ENCODE measurements around the gene ZNF549.
"Not testable (repeated sequence)": the region's sequence is repeated elsewhere in the genome, so short reads cannot be mapped to it uniquely, and the experiment has no call there.

The ZNF549 gene

DNA sequence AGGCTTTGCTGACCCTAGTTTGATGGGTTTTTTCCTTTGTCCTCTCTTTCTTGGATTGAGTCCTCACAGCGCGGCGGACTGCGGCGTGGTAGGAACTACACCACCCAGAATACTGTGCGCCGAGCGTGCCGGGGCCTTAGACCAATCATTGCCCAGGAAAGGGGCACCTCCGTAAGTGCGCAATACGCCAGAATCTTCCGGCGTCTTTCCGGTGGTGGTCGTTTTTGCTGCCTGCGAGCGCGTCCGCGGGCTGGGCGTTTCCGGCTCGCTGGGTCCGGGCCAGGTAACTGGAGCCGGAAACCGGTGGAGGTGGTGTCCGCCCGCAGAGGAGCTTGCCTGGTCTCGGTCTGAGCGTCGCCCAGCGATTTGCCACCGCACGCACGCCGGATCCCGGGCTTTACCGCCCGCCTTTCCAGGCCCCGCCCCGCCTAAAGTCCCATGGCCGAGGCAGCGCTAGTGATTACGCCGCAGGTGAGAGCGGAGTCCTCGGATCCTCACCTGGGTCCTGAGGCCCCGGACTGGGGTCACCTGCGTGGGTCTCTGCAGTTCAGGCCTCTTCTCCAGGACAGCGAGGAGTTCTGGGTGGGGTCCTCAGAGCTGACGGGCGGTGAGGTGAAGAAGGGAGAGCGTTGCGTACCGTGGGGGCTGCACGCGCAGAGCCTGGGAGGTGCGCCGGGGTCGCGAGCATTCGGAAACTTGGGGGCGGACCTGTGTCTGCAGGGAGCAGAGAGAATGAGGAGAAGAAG lies at the start of gene ZNF549:
Gene ZNF549, plus strand, starts transcription at position 221 of the 746 bp plus-strand sequence. Its CDS starts 218 bp downstream, at position 439.
- peak; percentile 85 to 90 (median 89) for DNase-seq

DNA sequence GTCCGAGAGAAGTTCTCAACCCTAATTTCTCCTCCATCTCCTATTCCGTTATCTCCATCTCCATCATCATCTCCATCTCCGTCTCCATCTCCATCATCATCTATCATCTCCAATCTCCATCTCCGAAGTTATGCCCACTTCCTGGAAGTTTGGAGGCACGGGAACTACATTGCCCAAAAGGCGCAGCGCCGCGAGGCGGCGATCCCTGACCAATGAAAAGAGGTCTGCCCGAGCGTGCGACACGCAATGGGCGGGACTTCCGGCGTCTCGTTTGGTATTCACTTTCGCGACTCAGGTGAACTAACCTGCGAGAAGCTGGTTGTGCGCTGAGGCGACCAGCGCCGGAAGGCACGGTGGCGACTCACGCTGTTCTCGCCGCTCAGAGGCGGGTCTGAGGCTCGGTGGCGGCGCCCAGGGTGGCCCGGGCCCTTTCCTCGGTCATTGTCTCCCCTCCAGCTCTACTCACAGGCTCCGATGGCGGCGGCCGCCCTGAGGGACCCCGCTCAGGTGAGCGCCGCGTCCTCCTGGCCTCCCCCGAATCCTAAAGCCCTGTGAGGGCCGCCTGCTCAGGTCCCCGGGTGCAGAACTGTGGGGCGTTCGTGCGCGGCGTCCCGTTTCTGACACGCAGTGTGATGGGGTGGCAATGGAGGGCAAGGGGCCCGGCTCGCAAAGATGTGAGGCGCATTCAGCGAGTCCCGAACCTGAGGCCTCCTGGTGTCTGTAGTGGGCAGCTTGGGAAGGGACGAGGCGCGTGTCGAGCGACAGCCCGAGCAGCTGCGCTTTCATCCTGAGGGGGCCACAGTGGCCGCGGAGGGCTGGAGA lies 39.5 kb upstream of the ZNF549 start, which contains the start of gene ZNF419:
Gene ZNF419, plus strand, starts transcription at position 274 of the 822 bp plus-strand sequence. Its CDS starts 201 bp downstream, at position 475.
- DNase-seq: peak; percentile 84 to 94 (median 91)

DNA sequence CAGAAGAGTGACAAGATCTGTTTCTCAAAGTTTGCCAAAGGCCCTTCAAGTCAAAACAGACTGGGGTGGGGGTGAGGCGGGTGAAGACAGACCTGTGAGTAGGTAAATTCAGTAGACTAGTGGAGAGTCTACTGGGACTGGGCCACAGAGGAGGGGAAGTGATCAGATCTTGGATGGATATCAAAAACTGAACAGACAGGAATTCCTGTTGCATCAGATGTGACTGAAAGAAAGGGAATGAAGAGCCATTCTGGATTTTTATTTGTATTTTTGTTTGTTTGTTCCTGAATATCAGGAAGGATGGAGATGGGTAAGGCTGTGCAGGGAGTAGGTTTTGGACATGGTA lies 38.9 kb upstream of the ZNF549 start:
- not testable (repeated sequence) for DNase-seq

DNA sequence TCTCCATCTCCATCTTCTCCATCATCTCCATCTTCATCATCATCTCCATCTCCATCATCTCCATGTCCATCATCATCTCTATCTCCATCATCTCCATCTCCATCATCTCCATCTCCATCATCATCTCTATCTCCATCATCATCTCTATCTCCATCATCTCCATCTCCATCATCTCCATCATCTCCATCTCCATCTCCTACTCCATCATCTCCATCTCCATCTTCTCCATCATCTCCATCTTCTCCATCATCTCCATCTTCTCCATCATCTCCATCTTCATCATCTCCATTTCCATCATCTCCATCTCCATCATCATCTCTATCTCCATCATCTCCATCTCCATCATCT lies 27.9 kb upstream of the ZNF549 start:
- not testable (repeated sequence) for DNase-seq

DNA sequence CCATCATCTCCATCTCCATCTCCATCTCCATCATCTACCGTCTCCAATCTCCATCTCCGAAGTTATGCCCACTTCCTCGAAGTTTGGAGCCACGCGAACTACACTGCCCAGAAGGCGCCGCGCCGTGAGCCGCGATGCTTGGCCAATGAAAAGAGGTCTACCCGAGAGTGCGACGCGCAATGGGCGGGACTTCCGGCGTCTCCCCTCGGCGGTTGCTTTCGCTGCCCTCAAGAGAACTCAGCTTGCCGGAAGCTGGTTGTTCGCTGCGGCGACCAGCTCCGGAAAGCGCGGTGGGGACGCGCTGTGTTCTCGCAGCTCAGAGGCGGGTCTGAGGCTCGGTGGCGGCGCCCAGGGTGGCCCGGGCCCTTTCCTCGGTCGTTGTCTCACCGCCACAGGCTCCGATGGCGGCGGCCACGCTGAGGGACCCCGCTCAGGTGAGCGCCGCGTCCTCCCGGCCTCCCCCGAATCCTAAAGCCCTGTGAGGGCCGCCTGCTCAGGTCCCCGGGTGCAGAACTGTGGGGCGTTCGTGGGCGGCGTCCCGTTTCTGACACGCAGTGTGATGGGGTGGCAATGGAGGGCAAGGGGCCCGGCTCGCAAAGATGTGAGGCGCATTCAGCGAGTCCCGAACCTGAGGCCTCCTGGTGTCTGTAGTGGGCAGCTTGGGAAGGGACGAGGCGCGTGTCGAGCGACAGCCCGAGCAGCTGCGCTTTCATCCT lies 27.3 kb upstream of the ZNF549 start, which contains the start of gene ZNF773:
Gene ZNF773, plus strand, starts transcription at position 259 of the 716 bp plus-strand sequence. Its CDS starts 143 bp downstream, at position 402.
- peak; percentile 96 to 98 (median 98) for DNase-seq

DNA sequence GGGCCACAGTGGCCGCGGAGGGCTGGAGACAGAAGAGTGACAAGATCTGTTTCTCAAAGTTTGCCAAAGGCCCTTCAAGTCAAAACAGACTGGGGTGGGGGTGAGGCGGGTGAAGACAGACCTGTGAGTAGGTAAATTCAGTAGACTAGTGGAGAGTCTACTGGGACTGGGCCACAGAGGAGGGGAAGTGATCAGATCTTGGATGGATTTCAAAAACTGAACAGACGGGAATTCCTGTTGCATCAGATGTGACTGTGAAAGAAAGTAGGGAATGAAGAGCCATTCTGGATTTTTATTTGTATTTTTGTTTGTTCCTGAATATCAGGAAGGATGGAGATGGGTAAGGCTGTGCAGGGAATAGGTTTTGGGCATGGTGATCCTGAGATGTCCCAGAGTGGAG lies 26.8 kb upstream of the ZNF549 start:
- peak in 2 of 3 donors; percentile 3 to 7 for DNase-seq

DNA sequence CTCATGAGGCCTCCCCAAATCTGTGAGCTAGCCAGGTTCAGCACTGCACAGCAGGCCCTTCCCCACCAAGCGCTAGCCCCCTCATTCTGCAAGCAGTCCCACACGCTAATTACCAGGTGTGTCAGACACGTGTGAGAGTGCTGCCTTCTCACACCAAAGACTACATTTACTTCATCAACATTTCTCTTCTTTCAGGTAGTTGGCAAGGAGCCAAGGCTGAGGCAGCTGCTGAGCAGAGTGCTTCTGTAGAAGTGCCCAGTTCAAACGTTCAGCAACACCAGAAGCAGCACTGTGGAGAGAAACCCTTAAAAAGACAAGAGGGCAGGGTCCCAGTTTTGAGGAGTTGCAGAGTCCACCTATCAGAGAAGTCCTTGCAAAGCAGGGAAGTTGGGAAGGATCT lies 21.0 kb upstream of the ZNF549 start:
- DNase-seq: no peak

DNA sequence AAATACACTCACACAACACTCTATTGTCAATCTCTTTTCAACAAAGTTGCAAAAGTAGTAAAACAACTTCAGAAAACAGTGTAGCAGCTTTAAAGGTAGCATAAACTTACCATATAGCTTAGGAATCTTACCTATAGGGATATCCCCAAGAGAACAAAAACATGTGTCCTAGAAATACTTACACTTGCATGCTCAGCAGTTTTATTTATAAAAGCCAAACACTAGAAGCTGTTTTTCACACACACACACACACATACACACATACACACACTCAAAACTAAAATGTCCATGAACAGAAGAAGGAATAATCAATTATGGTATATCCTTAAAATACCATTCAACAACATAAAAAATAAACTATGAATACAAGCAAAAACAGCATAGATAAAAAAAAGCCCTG lies 15.7 kb upstream of the ZNF549 start:
- DNase-seq: no peak

DNA sequence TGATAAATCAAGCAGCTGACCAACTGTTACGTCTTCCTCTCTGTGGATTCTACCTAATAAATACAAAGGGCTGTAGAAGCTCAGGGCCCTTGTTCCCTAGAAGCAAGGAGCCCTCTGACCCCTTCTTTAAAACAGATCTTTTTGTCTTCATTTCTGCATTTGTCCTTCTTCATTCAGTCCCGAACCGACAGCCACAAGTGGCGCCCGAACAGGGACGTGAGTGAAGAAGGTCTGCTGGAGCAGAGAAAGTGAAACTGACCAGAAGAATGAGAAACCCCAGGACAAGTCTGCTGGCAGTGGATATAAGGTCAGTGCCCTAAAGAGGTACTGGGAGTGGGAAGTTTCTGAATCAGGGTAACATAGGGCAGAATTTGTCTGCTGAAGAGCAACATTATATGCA lies 14.3 kb upstream of the ZNF549 start:
- DNase-seq: peak in 1 of 3 donors; percentile 29

DNA sequence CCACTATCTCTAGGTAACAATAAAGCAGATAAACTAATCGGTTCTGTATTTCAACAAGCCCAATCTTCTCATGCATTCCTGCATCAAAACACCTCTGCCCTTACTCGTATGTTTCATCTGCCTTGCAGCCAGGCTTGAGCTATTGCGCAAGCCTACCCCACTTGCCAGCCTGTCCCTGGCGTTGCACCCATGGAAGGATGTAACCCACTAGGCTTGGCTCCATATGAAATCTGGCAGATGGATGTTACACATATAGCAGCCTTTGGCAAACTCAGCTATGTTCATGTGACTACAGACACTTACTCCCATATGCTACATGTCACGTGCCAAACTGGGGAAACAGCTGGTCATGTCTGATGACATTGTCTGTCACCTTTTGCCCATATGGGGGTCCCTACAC lies 11.9 kb upstream of the ZNF549 start:
- DNase-seq: no peak

DNA sequence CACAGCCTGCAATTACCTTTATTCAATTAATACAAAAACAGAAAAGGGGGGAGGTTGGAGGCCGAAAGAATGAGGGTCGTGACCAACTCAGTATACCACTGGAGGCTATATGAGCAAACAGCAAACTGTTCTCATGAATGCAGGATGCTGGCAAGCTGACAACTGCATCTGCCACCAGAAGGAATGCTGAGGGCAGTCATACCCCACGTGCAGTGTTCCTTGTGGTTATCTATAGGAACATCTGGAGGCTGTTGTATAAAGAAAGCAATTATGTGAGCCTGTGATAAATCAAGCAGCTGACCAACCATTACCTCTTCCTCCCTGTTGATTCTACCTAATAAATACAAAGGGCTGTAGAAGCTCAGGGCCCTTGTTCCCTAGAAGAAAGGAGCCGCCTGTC lies 9.1 kb upstream of the ZNF549 start:
- not testable (repeated sequence) for DNase-seq

DNA sequence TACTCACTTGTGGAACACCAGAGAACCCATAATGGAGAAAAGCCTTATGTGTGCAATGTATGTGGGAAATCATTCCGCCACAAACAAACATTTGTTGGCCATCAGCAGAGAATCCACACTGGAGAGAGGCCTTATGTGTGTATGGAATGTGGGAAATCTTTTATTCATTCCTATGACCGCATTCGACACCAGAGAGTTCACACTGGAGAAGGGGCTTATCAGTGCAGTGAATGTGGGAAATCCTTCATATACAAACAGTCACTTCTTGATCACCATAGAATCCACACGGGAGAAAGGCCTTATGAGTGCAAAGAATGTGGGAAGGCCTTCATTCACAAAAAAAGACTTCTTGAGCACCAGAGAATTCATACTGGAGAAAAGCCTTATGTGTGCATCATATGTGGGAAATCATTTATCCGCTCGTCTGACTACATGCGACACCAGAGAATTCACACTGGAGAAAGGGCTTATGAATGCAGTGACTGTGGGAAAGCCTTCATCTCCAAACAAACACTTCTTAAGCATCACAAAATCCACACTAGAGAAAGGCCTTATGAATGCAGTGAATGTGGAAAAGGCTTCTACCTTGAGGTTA lies 10.9 kb downstream of the ZNF549 start:
- DNase-seq: no peak

DNA sequence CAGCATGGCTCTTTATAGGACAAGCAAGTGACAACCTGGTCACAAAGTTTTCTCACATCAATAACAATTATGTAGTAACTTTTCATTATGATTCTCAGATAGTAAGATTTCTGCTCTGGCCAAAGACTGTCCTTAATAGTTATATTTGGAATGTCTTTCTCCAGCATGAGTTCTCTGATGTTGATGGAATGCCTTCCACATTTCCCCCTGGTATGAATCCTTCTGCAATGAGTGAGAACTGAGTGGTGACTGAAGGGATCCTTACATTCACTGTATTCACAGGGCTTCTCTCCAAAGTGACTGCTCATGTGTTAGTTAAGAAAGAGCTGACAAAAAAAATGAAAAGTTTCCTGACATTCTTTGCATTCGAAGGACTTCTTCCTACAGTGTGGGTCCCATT lies 19.4 kb downstream of the ZNF549 start:
- no peak for DNase-seq

DNA sequence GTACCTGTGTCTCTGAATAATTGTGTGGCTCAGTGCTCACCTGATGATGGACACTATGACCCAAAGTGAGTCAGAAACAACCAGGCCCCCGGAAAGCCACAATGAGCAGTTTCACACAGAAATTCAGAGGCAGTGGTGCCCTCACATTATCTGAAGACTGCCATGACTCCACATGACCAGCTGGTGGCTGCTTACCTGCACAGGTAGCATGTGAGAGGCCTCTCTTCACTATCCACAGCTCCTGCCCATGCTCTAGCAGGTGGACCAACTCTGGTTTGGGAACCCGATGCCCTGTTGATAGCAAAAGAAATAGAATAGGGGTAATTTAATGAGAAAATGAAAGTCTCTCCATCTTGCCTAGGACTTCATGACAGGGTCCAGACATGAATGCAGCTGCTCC lies 25.3 kb downstream of the ZNF549 start:
- DNase-seq: no peak

DNA sequence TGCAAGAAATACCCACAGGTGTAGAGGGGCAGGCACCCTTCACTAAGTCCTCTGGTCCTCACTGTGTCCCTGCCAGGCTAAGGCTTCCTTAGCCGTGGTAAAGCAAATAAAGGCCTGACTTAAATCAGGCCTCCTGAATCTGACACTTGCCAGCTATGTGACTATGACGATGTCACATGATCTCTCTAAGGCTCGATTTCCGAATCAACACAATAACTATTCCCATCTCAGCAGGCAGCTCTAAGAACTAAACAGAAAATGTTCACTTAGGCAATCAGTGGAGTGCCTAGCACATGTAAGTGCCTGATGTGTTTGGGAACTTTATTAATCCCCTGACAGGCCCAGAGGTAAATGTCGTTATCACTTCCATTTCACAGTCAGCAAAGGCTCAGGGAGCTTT lies 30.5 kb downstream of the ZNF549 start:
- no peak for DNase-seq

DNA sequence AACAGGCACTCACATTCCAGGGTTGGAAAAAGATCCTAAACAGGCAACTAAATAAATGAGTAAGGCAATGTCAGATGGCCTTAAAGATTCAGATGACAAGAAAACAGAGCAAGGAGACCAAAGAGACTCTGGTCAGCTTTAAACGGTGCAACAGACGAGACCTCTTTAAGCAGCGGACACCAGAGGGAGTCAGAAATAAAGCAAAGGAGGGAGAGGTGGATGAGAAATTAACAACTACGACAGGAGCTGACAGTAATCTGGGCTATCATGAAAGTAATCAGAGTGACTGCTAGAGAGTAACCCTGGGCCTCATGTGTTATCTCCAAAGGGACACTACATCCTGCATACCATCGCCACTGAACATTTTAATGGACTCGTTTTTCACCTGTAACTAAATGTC lies 31.4 kb downstream of the ZNF549 start:
- DNase-seq: no peak

DNA sequence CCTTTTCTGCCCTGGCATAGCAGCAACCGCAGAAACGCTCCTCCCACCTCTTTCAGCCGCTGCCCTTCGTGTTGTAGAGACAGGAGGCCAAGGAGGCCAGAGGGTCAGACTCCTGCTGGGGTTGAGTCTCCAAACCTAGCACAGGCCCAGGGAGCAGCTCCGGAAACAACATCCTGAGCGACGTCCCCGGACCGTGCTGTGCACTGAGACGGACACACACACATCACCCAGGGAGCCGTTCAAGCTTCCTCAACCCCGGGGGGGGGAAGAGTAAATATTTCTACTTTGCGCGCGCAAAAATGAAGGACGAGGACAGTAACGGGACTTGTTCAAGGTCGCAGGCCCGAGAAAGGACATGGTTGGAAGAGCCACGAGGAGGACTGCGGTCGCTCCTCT lies 31.9 kb downstream of the ZNF549 start:
- DNase-seq: peak in 1 of 3 donors; percentile 8

DNA sequence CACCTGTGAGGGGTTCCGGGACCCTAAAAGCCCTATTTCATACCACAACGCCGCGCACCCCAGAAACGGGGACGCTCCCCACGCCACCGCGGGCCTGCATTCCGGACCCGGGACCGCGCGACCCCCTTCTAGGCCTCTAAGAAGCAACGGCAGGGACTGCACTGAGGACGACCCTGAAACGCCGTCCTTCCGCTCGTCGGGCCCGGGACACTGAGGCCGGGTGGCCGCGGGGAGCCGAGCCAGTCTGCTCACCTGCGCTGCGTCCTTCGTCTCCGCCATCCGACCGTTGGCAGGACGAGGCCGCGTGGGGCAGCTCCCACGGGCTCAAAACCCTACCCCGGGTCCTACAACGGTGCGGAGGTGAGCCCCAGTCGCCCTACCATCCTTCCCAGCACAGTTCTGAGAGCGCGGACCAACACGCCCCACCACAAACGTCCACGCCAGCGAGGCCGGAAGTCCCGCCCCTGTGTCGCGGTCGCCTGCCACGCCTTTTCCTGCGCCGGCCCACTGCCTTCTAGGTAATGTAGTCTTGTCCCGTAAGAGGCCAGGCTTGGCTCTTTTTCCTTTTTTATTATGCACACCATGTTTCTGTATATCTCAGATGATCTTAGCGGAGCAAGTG lies 32.4 kb downstream of the ZNF549 start, which contains the start of gene ZNF550:
Gene ZNF550, minus strand, starts transcription at position 460 of the 622 bp plus-strand sequence. Its CDS starts 181 bp downstream, at position 279.
- peak; percentile 86 to 94 (median 91) for DNase-seq

DNA sequence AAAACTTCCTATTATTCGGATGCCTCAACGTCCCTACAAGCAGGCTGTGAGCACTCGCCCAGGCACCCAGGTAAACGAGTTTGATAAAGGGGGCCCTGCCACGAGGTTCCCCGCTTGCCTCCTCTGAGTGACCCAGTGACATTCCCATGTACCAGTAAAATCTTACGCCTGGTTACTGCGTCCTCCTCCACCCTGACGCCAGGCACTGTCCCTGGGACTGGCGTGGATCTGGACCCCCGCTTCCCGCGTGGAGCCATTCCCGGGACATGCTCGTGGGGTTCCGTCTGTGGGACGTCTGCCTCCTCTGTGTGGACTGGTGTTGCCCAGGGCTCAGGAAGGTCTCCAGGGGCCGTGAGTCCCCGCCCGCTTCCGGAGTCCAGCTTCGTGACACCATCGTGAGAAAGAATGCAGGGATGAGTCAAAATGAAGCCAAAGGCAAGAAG lies 32.9 kb downstream of the ZNF549 start:
- DNase-seq: peak in 1 of 3 donors; percentile 5

DNA sequence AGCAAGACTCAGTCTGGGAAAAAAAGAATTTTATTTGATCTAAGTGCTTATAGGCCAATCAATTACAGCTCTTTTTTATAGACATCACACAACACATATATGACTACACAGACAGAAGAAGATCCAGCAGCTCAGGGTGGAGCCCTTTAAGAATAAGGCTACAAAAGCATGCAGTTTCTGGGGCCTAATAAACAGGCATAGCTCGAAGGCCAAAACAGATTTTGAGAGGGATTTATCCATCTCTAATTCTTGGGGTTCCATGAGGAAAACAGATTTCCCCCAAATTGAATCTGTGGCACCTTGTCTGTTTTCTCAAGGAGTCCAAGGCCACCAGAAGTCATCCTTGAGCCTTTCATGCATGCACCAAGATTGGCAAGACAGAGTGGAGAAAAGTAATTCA lies 36.4 kb downstream of the ZNF549 start:
- no peak for DNase-seq

DNA sequence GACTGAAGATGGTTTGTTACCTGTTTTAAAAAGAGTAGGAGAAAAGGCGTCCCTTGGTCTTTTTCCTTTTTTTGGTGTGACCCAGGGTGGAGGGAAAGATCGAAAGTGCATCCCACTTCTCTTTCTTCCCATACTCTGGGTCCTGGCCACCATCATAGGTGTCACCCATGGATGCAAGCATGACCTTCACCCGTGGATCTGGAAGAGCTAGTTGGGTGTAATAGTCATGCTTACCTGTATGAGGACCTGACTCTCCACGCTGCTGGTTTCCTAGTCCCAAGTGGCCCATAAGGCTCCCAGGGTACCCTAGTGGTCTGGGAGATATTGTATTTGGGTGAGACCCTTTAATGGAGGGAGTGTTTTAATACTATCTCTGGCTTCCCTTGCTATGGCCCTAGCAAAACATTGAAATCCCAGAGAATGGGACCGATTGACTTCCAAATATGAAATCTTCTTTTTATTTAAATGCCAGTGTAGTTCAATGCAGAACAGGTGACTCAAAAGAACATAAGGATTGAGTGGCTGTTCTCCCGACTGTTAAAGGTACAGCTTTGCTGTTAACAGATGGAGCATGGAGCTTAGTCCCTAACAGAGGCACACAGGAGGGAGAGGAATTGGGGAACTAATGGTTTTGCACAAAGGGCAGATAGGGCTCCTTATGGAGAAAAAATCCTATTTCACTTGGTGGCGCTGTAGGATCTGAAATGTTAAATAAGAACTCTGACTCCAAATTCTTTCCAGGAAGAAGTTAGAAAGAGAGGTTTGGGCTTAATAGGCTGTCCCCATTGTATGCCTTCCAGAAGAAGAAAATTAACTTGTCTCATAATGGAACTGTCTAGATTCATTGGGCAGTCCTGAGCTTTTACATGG lies 39.5 kb downstream of the ZNF549 start:
- peak in 2 of 3 donors; percentile 31 to 56 for DNase-seq

All from suppressor macrophage treated with lipopolysaccharide for 1 hour (primary cell).